ENCODE results near the gene SLC26A6. TPM values are rescaled to one million over a fixed set of nuclear protein-coding genes. Genes with fewer than 3 reads are reported as not detected.
A peak's percentile ranks its signal among the peaks of the same experiment; 100 is the strongest.

The SLC26A6 gene
- total RNA-seq, 1 experiment from 2014 or later = 47.4 TPM

DNA sequence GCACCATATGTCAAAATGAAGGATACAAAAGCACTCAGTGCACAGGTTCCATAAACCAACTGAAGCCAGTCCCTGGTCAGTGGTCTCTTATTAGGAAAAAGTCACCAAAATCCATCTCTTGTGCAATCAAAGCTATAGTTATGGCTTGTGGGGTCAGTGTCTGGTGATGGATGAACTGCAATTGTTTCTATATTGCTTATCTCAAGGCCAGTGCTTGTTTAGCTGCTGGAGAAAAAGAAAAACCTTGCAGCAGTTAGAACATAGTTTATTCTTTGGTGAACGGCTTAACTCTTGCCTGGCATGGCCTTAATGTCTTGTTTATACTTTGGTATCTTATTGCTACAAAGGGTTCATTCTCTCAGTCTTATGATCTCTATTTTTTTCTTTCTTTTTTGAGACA lies 23.0 kb downstream of the SLC26A6 start:
- no peak overlapping the region for H3K27ac Mint-ChIP-seq (ENCODE audit: low read depth, unreplicated experiment)
- intact Hi-C loops (cut with micrococcal nuclease) = no loop called here
- no TSS peak for BruUV-seq (replicated peaks)
- peaks cover 24% of the 10 kb centered on the region for H3K36me3 Mint-ChIP-seq (ENCODE audit: insufficient read depth, unreplicated experiment)
- no peaks in the 10 kb centered on the region for H3K27me3 Mint-ChIP-seq (ENCODE audit: insufficient read depth, unreplicated experiment)
- TF ChIP-seq, protein P1, sequence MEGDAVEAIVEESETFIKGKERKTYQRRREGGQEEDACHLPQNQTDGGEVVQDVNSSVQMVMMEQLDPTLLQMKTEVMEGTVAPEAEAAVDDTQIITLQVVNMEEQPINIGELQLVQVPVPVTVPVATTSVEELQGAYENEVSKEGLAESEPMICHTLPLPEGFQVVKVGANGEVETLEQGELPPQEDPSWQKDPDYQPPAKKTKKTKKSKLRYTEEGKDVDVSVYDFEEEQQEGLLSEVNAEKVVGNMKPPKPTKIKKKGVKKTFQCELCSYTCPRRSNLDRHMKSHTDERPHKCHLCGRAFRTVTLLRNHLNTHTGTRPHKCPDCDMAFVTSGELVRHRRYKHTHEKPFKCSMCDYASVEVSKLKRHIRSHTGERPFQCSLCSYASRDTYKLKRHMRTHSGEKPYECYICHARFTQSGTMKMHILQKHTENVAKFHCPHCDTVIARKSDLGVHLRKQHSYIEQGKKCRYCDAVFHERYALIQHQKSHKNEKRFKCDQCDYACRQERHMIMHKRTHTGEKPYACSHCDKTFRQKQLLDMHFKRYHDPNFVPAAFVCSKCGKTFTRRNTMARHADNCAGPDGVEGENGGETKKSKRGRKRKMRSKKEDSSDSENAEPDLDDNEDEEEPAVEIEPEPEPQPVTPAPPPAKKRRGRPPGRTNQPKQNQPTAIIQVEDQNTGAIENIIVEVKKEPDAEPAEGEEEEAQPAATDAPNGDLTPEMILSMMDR (IDR thresholded peaks at IDR 0.05; ENCODE audit: unreplicated experiment) = no peak
- H3K4me1 Mint-ChIP-seq (ENCODE audit: insufficient read depth, unreplicated experiment) = peaks cover 25% of the 10 kb centered on the region
- no peak for DNase-seq (ENCODE audit: unreplicated experiment)
- POLR2A ChIA-PET = interaction anchor here (0.6 to 6.3 kb wide), 8 partner anchors 13 to 159 kb away, joined by 3 to 107 read pairs (median 4); partner anchors contain the start of genes CELSR3 and SLC26A6
- CTCF ChIA-PET = interaction anchor here (0.7 to 2.4 kb wide), 5 partner anchors 11 to 176 kb away, joined by 3 to 12 read pairs (median 3); partner anchors contain the start of genes PFKFB4 and SLC26A6
- H3K4me3 Mint-ChIP-seq (ENCODE audit: unreplicated experiment) = no peak overlapping the region
- H3K9me3 Mint-ChIP-seq (ENCODE audit: unreplicated experiment) = no peaks in the 10 kb centered on the region

DNA sequence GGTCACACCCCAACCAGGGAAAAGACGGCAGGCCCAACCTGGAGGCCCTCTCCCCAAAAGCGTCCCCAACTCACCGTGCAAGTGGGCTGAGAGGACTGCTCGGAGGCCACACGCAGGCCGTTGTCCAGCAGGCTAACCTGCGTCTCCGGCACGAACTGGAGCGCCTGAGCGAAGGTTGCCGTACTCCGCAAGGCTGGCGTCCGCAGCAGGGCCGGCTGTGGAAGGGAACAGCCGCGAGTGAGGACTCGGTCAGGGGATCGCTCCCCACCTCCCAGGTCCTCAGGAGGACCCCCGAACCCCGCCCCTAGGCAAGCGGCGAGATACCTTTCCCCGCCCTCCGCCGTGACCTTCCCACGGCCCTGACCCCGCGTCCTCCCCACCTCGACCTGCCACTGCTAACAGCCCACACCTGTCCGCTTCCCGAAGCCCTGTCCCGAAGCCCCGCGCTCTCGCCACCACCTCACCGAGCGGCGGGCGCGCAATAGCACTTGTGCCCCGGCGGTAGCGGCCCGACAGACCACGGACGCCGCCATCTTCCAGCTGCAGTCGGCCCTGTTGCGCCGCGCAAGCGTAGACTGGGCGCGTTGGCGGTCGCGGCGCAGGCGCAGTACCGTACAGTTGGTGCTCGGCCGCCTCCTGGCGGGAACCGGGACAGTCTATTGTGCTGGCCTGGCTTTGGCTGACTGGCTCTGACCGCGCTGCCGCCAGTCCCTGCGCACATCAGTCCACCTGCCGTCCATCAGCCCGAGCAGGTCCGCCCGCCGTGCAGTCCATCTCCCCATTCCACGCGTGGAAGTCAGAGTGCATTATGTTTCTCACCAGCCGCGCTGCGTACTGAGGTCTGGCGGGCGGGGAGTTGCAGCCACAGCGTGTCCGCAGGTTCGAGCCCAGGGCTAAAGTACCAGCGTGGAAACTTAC lies 25.9 kb downstream of the SLC26A6 start, which contains the start of gene UQCRC1:
TSS of gene UQCRC1 (minus strand) at position 559 of the 918 bp plus-strand sequence. CDS start at position 533, 26 bp downstream.
- POLR2A ChIA-PET = interaction anchor here (0.6 to 6.3 kb wide), 13 partner anchors 11 to 780 kb away, joined by 3 to 107 read pairs (median 4); partner anchors contain the start of genes ATRIP, CELSR3 and SLC26A6
- peaks cover 43% of the 10 kb centered on the region for H3K36me3 Mint-ChIP-seq (ENCODE audit: insufficient read depth, unreplicated experiment)
- peak within 1 kb of the TSS; percentile 94 for H3K4me3 Mint-ChIP-seq (ENCODE audit: unreplicated experiment)
- intact Hi-C loops (cut with micrococcal nuclease) = loop anchor here (1.0 to 2.0 kb wide), 2 partner anchors 51 to 55 kb away; no protein-coding TSS in a partner anchor
- no peaks in the 10 kb centered on the region for H3K27me3 Mint-ChIP-seq (ENCODE audit: insufficient read depth, unreplicated experiment)
- peak; percentile 91 for DNase-seq (ENCODE audit: unreplicated experiment)
- peaks cover 18% of the 10 kb centered on the region for H3K4me1 Mint-ChIP-seq (ENCODE audit: insufficient read depth, unreplicated experiment)
- CTCF ChIA-PET = interaction anchor here (0.5 to 1.9 kb wide), 7 partner anchors 11 to 856 kb away, joined by 3 to 9 read pairs (median 3); partner anchors contain the start of gene SLC26A6
- no TSS peak for BruUV-seq (replicated peaks)
- peak within 1 kb of the TSS; percentile 94 for H3K27ac Mint-ChIP-seq (ENCODE audit: low read depth, unreplicated experiment)
- no peaks in the 10 kb centered on the region for H3K9me3 Mint-ChIP-seq (ENCODE audit: unreplicated experiment)
- TF ChIP-seq, protein P1 (IDR thresholded peaks at IDR 0.05; ENCODE audit: unreplicated experiment) = peak; percentile 47

DNA sequence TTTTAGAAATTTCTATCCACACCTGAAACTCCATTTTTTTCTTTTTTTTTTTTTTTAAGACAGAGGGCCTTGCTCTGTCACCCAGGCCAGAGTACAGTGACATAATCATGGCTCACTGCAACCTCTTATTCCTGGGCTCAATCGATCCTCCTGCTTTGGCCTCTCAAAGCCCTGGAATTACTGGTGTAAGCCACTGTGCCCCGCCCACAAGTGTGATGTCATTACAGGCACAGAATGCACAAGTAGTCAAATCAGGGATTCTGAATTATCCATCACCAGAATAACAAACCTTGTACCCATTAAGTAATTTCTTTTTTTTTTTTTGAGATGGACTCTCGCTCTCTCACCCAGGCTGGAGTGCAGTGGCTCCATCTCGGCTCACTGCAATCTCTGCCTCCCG lies 27.7 kb downstream of the SLC26A6 start:
- H3K27ac Mint-ChIP-seq (ENCODE audit: low read depth, unreplicated experiment) = peak overlapping the region; percentile 94
- ChIA-PET CTCF (interaction anchor here (0.9 kb wide), 1 partner anchor 62 kb away, joined by 5 read pairs; no protein-coding TSS in a partner anchor), POLR2A (interaction anchor here (1.0 to 1.9 kb wide), 5 partner anchors 9 to 174 kb away, joined by 4 to 23 read pairs (median 7); partner anchors contain the start of gene SLC26A6)
- peaks cover 61% of the 10 kb centered on the region for H3K36me3 Mint-ChIP-seq (ENCODE audit: insufficient read depth, unreplicated experiment)
- no peak for DNase-seq (ENCODE audit: unreplicated experiment)
- intact Hi-C loops (cut with micrococcal nuclease) = no loop called here
- TF ChIP-seq, protein P1 (IDR thresholded peaks at IDR 0.05; ENCODE audit: unreplicated experiment) = no peak
- BruUV-seq (replicated peaks) = no TSS peak
- H3K9me3 Mint-ChIP-seq (ENCODE audit: unreplicated experiment) = no peaks in the 10 kb centered on the region
- no peaks in the 10 kb centered on the region for H3K27me3 Mint-ChIP-seq (ENCODE audit: insufficient read depth, unreplicated experiment)
- peak overlapping the region; percentile 94 for H3K4me3 Mint-ChIP-seq (ENCODE audit: unreplicated experiment)
- H3K4me1 Mint-ChIP-seq (ENCODE audit: insufficient read depth, unreplicated experiment) = peaks cover 14% of the 10 kb centered on the region

GRCh38 chr3:48601622-48601994 lies 33.7 kb downstream of the SLC26A6 start:
- TF ChIP-seq, protein P1 (IDR thresholded peaks at IDR 0.05; ENCODE audit: unreplicated experiment) = no peak
- CTCF ChIA-PET = interaction anchor here (0.6 to 2.2 kb wide), 7 partner anchors 9 to 321 kb away, joined by 3 to 8 read pairs (median 5); partner anchors contain the start of gene SLC26A6
- no TSS peak for BruUV-seq (replicated peaks)
- Mint-ChIP-seq H3K36me3 (ENCODE audit: insufficient read depth, unreplicated experiment) (peaks cover 83% of the 10 kb centered on the region), H3K4me1 (ENCODE audit: insufficient read depth, unreplicated experiment) (peaks cover 43% of the 10 kb centered on the region), H3K27me3 (ENCODE audit: insufficient read depth, unreplicated experiment) (no peaks in the 10 kb centered on the region), H3K4me3 (ENCODE audit: unreplicated experiment) (no peak overlapping the region), H3K27ac (ENCODE audit: low read depth, unreplicated experiment) (no peak overlapping the region), H3K9me3 (ENCODE audit: unreplicated experiment) (no peaks in the 10 kb centered on the region)
- intact Hi-C loops (cut with micrococcal nuclease) = no loop called here
- POLR2A ChIA-PET = interaction anchor here (0.9 to 8.9 kb wide), 3 partner anchors 10 to 33 kb away, joined by 3 to 107 read pairs (median 93); partner anchors contain the start of genes SLC26A6 and UQCRC1
- no peak for DNase-seq (ENCODE audit: unreplicated experiment)

Measured in MCF 10A (cell line).